Hematopoietic multipotent progenitor cell treated with erythropoietin and hydrocortisone succinate and interleukin-3 and kit ligand, for 6 days (in vitro differentiated cells): ENCODE results near the gene LRRC38.
"Not testable (repeated sequence)": the region's sequence is repeated elsewhere in the genome, so short reads cannot be mapped to it uniquely, and the experiment has no call there.

ENCODE experiments used
- DNase-seq: peaks from one replicate; pipeline ENCODE4 v3.0.0-alpha.2; 2015

The LRRC38 gene

GRCh38 chr1:13456904-13457532 lies 56.8 kb downstream of the LRRC38 start:
- DNase-seq = no peak

DNA sequence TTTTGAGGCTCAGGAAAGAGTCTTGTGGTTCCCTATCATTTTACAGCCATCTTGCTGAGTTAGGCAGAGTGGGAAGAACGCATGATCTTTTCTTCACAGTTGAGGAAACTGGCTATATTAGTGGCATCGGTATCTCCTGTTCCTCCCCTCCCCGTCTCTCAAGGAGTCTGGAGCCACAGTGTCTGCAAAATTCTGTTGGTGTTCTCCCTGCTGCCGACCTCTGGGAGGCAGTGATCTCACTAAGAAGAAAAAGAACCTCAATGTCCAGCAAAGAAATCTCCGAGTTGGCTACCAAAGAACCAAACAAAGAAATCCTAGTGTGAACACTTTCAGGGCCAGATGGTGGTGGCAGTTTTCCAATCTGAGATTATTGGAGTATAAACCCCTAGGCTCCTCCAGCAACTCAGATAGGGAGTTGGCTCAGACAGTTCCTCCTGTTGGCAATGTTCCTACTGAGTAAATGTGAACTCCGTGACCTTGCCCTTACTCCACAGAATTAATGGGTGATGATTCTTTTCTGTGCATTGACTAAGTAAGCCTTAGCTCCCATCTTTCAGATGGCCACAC lies 62.3 kb downstream of the LRRC38 start:
- DNase-seq = no peak

DNA sequence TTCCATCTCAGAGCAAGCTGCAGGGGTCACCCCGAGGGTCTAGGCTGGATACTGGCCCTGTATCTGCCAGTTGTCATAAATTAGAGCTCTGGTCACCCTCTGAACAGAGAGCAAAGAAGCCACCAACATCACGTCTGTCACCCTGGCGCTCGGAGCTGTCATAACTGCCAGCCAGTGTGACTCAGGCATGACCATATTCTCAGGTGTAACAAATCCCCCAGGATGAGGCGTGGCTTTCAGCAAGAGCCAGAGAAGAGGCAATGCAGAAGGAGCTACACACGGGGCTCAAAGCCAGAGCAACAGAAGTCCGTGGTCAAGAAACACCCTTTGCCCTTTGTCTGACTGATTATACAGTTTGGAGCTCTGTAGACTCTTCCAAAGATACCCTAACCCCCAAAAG lies 63.6 kb downstream of the LRRC38 start:
- no peak for DNase-seq

- DNase-seq = no peak
Observed at GRCh38 chr1:13443335-13443979, 70.3 kb downstream of the LRRC38 start.

DNA sequence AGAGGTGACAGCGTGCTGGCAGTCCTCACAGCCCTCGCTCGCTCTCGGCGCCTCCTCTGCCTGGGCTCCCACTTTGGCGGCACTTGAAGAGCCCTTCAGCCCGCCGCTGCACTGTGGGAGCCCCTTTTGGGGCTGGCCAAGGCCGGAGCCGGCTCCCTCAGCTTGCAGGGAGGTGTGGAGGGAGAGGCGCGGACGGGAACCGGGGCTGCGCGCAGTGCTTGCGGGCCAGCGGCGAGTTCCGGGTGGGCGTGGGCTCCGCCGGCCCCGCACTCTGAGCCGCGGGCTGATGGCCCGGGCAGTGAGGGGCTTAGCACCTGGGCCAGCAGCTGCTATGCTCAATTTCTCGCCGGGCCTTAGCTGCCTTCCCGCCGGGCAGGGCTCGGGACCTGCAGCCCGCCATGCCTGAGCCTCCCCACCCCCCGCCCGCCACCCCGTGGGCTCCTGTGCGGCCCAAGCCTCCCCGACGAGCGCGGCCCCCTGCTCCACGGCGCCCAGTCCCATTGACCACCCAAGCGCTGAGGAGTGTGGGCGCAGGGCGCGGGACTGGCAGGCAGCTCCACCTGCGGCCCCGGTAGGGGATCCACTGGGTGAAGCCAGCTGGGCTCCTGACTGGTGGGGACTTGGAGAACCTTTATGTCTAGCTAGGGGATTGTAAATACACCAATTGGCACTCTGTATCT lies 74.6 kb downstream of the LRRC38 start:
- DNase-seq = not testable (repeated sequence)

DNA sequence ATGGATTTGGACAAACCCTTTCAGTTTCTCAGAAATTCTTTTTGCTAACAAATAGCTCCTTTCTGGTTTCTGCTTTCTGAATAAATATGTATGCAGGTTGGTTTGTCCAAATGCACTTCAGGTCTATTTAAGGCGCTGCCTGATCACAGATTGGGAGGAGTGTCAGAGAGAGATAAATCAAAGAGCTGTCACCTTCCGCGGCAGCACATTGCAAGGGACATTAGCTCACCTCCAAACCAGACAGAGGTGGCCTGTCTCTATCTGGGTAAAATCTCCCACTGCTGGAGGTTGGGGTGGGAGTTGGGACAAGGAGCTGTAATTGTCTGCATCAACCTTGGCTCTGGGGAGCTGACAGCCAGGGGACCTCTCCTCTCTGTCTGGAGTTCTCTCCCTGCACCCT lies 78.3 kb downstream of the LRRC38 start:
- DNase-seq = no peak

GRCh38 chr1:13433694-13434358 lies 80.0 kb downstream of the LRRC38 start:
- DNase-seq = not testable (repeated sequence)

DNA sequence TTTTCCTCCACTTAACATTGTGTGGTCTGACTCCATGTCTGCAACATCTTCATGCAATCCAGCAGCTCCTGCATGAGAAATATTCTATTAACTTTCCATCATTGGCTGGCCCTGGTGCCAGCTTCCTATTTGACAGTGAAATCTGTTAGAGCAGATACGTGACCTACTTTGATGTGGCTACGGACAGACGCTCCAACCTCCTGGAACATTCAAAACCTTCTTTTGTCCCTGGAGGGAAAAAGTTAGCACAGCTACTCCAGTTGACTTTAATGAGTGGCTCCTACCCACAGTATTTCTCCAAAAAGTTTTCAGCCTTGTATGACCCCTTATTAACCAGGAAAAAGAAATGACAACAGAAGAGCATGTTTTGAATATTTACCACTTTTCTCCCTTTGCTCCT lies 81.6 kb downstream of the LRRC38 start:
- DNase-seq = no peak

GRCh38 chr1:13430495-13430894 lies 83.3 kb downstream of the LRRC38 start:
- DNase-seq = no peak
